ENCODE results near the gene BPIFB1. TPM values are rescaled to one million over a fixed set of nuclear protein-coding genes. Genes with fewer than 3 reads are reported as not detected.

Gene BPIFB1
- polyA plus RNA-seq, 1 experiment = not detected

- Histone ChIP-seq H3K4me3 (ENCODE audit: low read depth, low read length) (no peak overlapping the region), H3K36me3 (ENCODE audit: control insufficient read depth, insufficient read depth, low read length) (no peaks in the 10 kb centered on the region), H3K27me3 (ENCODE audit: control insufficient read depth, insufficient read depth, low read length) (peaks cover 17% of the 10 kb centered on the region)
- no peak for TF ChIP-seq CTCF (IDR thresholded peaks at IDR 0.05; ENCODE audit: insufficient read depth, low read depth, low read length)
- CTCF ChIA-PET = no interaction called here
- no peak for DNase-seq (ENCODE audit: low read depth)
- POLR2A ChIA-PET = no interaction called here
These were observed 2.9 kb upstream of the BPIFB1 start for GRCh38 chr20:33280000-33280680.

- POLR2A ChIA-PET = no interaction called here
- no peak for TF ChIP-seq CTCF (IDR thresholded peaks at IDR 0.05; ENCODE audit: insufficient read depth, low read depth, low read length)
These were observed 2.2 kb upstream of the BPIFB1 start for GRCh38 chr20:33280775-33281174.

GRCh38 chr20:33281550-33282146 lies 1.4 kb upstream of the BPIFB1 start:
- no peak for DNase-seq (ENCODE audit: low read depth)
- ChIA-PET POLR2A (no interaction called here), CTCF (interaction anchor here (1.4 kb wide), 1 partner anchor 18 kb away, joined by 3 read pairs; no protein-coding TSS in a partner anchor)
- no peak overlapping the region for H3K4me3 ChIP-seq (ENCODE audit: low read depth, low read length)
- TF ChIP-seq CTCF (IDR thresholded peaks at IDR 0.05; ENCODE audit: insufficient read depth, low read depth, low read length) = no peak
- H3K36me3 ChIP-seq (ENCODE audit: control insufficient read depth, insufficient read depth, low read length) = no peaks in the 10 kb centered on the region
- H3K27me3 ChIP-seq (ENCODE audit: control insufficient read depth, insufficient read depth, low read length) = peaks cover 13% of the 10 kb centered on the region

More at GRCh38 chr20:33280775-33281174, 2.2 kb upstream of the BPIFB1 start:
- CTCF ChIA-PET = no interaction called here
- Histone ChIP-seq H3K27me3 (ENCODE audit: control insufficient read depth, insufficient read depth, low read length) (peaks cover 17% of the 10 kb centered on the region), H3K4me3 (ENCODE audit: low read depth, low read length) (no peak overlapping the region), H3K36me3 (ENCODE audit: control insufficient read depth, insufficient read depth, low read length) (no peaks in the 10 kb centered on the region)
- DNase-seq (ENCODE audit: low read depth) = no peak

- ChIA-PET POLR2A (no interaction called here), CTCF (interaction anchor here (1.4 kb wide), 1 partner anchor 17 kb away, joined by 3 read pairs; no protein-coding TSS in a partner anchor)
- H3K4me3 ChIP-seq (ENCODE audit: low read depth, low read length) = no peak overlapping the region
- H3K27me3 ChIP-seq (ENCODE audit: control insufficient read depth, insufficient read depth, low read length) = peaks cover 15% of the 10 kb centered on the region
- TF ChIP-seq CTCF (IDR thresholded peaks at IDR 0.05; ENCODE audit: insufficient read depth, low read depth, low read length) = no peak
- H3K36me3 ChIP-seq (ENCODE audit: control insufficient read depth, insufficient read depth, low read length) = no peaks in the 10 kb centered on the region
- no peak for DNase-seq (ENCODE audit: low read depth)
These were observed 649 bp upstream of the BPIFB1 start for GRCh38 chr20:33282196-33282934.

GRCh38 chr20:33284284-33284683 lies 1.3 kb downstream of the BPIFB1 start:
- ChIA-PET POLR2A (no interaction called here), CTCF (interaction anchor here (0.7 to 1.8 kb wide), 3 partner anchors 8 to 21 kb away, joined by 3 read pairs; no protein-coding TSS in a partner anchor)
- H3K36me3 ChIP-seq (ENCODE audit: control insufficient read depth, insufficient read depth, low read length) = no peaks in the 10 kb centered on the region
- no peak for DNase-seq (ENCODE audit: low read depth)
- TF ChIP-seq CTCF (IDR thresholded peaks at IDR 0.05; ENCODE audit: insufficient read depth, low read depth, low read length) = no peak
- peaks cover 14% of the 10 kb centered on the region for H3K27me3 ChIP-seq (ENCODE audit: control insufficient read depth, insufficient read depth, low read length)
- no peak overlapping the region for H3K4me3 ChIP-seq (ENCODE audit: low read depth, low read length)

Measured in BJ (cell line).